ENCODE measurements around the gene TCEAL5. TPM values are rescaled to one million over a fixed set of nuclear protein-coding genes. Genes with fewer than 3 reads are reported as not detected.
"Not testable (repeated sequence)": the region's sequence is repeated elsewhere in the genome, so short reads cannot be mapped to it uniquely, and the experiment has no call there.

TCEAL5 gene
- total RNA-seq, result 0.21 TPM in 1 of 2 replicates, not detected in the other

- TF ChIP-seq CTCF (IDR thresholded peaks at IDR 0.05; ENCODE audit: insufficient read depth, low read length, poor library complexity, severe bottlenecking), result no peak
- Histone ChIP-seq H3K4me3 (ENCODE audit: low read depth, low read length) (no peak within 1 kb of the TSS), H3K36me3 (ENCODE audit: control insufficient read depth, insufficient read depth, low read length) (no peaks in the 10 kb centered on the region), H3K27me3 (ENCODE audit: control insufficient read depth, insufficient read depth, low read length) (peaks cover 22% of the 10 kb centered on the region)
- no peak for DNase-seq (ENCODE audit: low read depth)
These were observed at the start of gene TCEAL5 for GRCh38 chrX:103276581-103277002. TCEAL5 (minus strand) TSS chrX:103276750; CDS start chrX:103274563, 2,187 bp downstream.

GRCh38 chrX:103311399-103311780 is 34.8 kb upstream of the TCEAL5 start:
- DNase-seq (ENCODE audit: low read depth), result no peak
- no peak overlapping the region for H3K4me3 ChIP-seq (ENCODE audit: low read depth, low read length)
- TF ChIP-seq CTCF (IDR thresholded peaks at IDR 0.05; ENCODE audit: insufficient read depth, low read length, poor library complexity, severe bottlenecking), result no peak

GRCh38 chrX:103310555-103311398 is 34.2 kb upstream of the TCEAL5 start, which contains the start of gene BEX2:
BEX2 (minus strand) TSS chrX:103310990; CDS start chrX:103309976, 1,014 bp downstream.
- no peak for TF ChIP-seq CTCF (IDR thresholded peaks at IDR 0.05; ENCODE audit: insufficient read depth, low read length, poor library complexity, severe bottlenecking)
- Histone ChIP-seq H3K4me3 (ENCODE audit: low read depth, low read length) (peak within 1 kb of the TSS; percentile 67), H3K36me3 (ENCODE audit: control insufficient read depth, insufficient read depth, low read length) (no peaks in the 10 kb centered on the region), H3K27me3 (ENCODE audit: control insufficient read depth, insufficient read depth, low read length) (peaks cover 2% of the 10 kb centered on the region)
- DNase-seq (ENCODE audit: low read depth), result peak; percentile 16

More at GRCh38 chrX:103311399-103311780, 34.8 kb upstream of the TCEAL5 start:
- Histone ChIP-seq H3K27me3 (ENCODE audit: control insufficient read depth, insufficient read depth, low read length) (peaks cover 2% of the 10 kb centered on the region), H3K36me3 (ENCODE audit: control insufficient read depth, insufficient read depth, low read length) (no peaks in the 10 kb centered on the region)

GRCh38 chrX:103309860-103310554 is 33.5 kb upstream of the TCEAL5 start:
- no peak for TF ChIP-seq CTCF (IDR thresholded peaks at IDR 0.05; ENCODE audit: insufficient read depth, low read length, poor library complexity, severe bottlenecking)
- no peaks in the 10 kb centered on the region for H3K36me3 ChIP-seq (ENCODE audit: control insufficient read depth, insufficient read depth, low read length)
- H3K27me3 ChIP-seq (ENCODE audit: control insufficient read depth, insufficient read depth, low read length), result peaks cover 2% of the 10 kb centered on the region
- no peak for DNase-seq (ENCODE audit: low read depth)
- H3K4me3 ChIP-seq (ENCODE audit: low read depth, low read length), result peak overlapping the region; percentile 67

GRCh38 chrX:103305666-103306065 is 29.1 kb upstream of the TCEAL5 start:
- H3K27me3 ChIP-seq (ENCODE audit: control insufficient read depth, insufficient read depth, low read length); DNase-seq (ENCODE audit: low read depth); H3K36me3 ChIP-seq (ENCODE audit: control insufficient read depth, insufficient read depth, low read length); H3K4me3 ChIP-seq (ENCODE audit: low read depth, low read length): not testable (repeated sequence)

GRCh38 chrX:103304705-103305104 is 28.2 kb upstream of the TCEAL5 start:
- no peak overlapping the region for H3K4me3 ChIP-seq (ENCODE audit: low read depth, low read length)
- no peak for TF ChIP-seq CTCF (IDR thresholded peaks at IDR 0.05; ENCODE audit: insufficient read depth, low read length, poor library complexity, severe bottlenecking)
- H3K36me3 ChIP-seq (ENCODE audit: control insufficient read depth, insufficient read depth, low read length), result no peaks in the 10 kb centered on the region
- peaks cover 2% of the 10 kb centered on the region for H3K27me3 ChIP-seq (ENCODE audit: control insufficient read depth, insufficient read depth, low read length)
- DNase-seq (ENCODE audit: low read depth), result no peak
